K562 (cell line): ENCODE data around the gene HSPA5. TPM values are rescaled to one million over a fixed set of nuclear protein-coding genes. Genes with fewer than 3 reads are reported as not detected.

ENCODE experiments used
- BRF1 ChIP-seq: IDR thresholded peaks from 3 replicates; pipeline ENCODE4 v1.6.1; 2011; ENCODE audit warnings: borderline replicate concordance, mild to moderate bottlenecking; ENCODE audit not compliant: insufficient read length; ENCODE audit errors: extremely low read depth
- CBFA2T2 ChIP-seq: fragments of 450-650 bp; conservative IDR thresholded peaks from 2 replicates; pipeline ENCODE4 v1.6.1; 2017; ENCODE audit warnings: mild to moderate bottlenecking
- CCAR2 ChIP-seq: fragments of 200-400 bp; formaldehyde crosslinking; IDR thresholded peaks from 2 replicates; pipeline ENCODE4 v1.6.1; 2017; ENCODE audit warnings: mild to moderate bottlenecking, low read depth, low read length
- ELF4 ChIP-seq: fragments of 450-650 bp; formaldehyde crosslinking; IDR thresholded peaks from 2 replicates; pipeline ENCODE4 v1.4.0; 2022; ENCODE audit warnings: missing genetic modification characterization
- MCM3 ChIP-seq: fragments of 450-650 bp; IDR thresholded peaks from 2 replicates; pipeline ENCODE4 v1.6.1; 2016
- POU5F1 ChIP-seq: fragments of 150-350 bp; IDR thresholded peaks from 2 replicates; pipeline ENCODE4 v1.6.1; 2014; ENCODE audit warnings: borderline replicate concordance, low read length, low read depth, mild to moderate bottlenecking; ENCODE audit not compliant: partially characterized antibody
- PTRF ChIP-seq: fragments of 450-650 bp; IDR thresholded peaks from 2 replicates; pipeline ENCODE4 v1.6.1; 2016; ENCODE audit warnings: mild to moderate bottlenecking, missing genetic modification characterization, missing compliant biosample characterization
- RB1 ChIP-seq: fragments of 450-650 bp; IDR thresholded peaks from 2 replicates; pipeline ENCODE4 v1.6.1; 2017; ENCODE audit warnings: low read depth, mild to moderate bottlenecking
- SMAD4 ChIP-seq: fragments of 250-450 bp; sonication (Bioruptor Pico); conservative IDR thresholded peaks from 2 replicates; pipeline ENCODE4 v1.8.0; 2021; ENCODE audit warnings: inconsistent platforms, mild to moderate bottlenecking, moderate library complexity
- ZBED1 ChIP-seq: IDR thresholded peaks from 2 replicates; pipeline ENCODE4 v1.6.1; 2014
- ZFPM2 ChIP-seq: fragments of 250-450 bp; sonication (Bioruptor Pico); IDR thresholded peaks from 2 replicates; pipeline ENCODE4 v1.5.1; 2022; ENCODE audit warnings: mild to moderate bottlenecking
- polyA plus RNA-seq, 8 experiments: library from polyadenylated mRNA; depleted of rRNA in 4 of 8; stranded (reverse) in 5 of 8; unstranded in 3 of 8; fragments of >200 nt; fragmentation: Nextera tagmentation in 2 of 8; fragmentation: Illumina TruSeq in 1 of 8; extraction: Ambion mirVana in 2 of 8; extraction: Trizol in 1 of 8; gene quantifications; 2 replicates each; pipeline versions ENCODE4 v1.2.1 to v1.2.3, GENCODE V29; 2011 to 2014; ENCODE audit warnings: inconsistent platforms in 1 of 8, missing spikeins in 1 of 8
- total RNA-seq, 7 experiments: library from RNA; depleted of rRNA in 6 of 7; stranded (reverse); fragments of >200 nt in 6 of 7; fragmentation: Illumina TruSeq in 2 of 7; extraction: Trizol in 2 of 7; gene quantifications; 2 replicates each; pipeline versions ENCODE4 v1.2.1 to v1.2.3, GENCODE V29; 2011 to 2021; ENCODE audit warnings: low replicate concordance in 1 of 7
- TF ChIP-seq, protein P1 (sequence below): fragments of 450-650 bp; IDR thresholded peaks from 2 replicates; pipeline ENCODE4 v1.6.1; 2018; ENCODE audit not compliant: partially characterized antibody
- TF ChIP-seq, protein P2 (sequence below): sonication (generic); formaldehyde crosslinking; IDR thresholded peaks from 2 replicates; pipeline ENCODE4 v1.8.0; 2022; ENCODE audit warnings: mild to moderate bottlenecking, low read depth, missing genetic modification reagents
- TF ChIP-seq, protein P3 (sequence below), 2 experiments: fragments of 450-650 bp in 1 of 2; sonication (generic) in 1 of 2; formaldehyde crosslinking in 1 of 2; IDR thresholded peaks; 2 replicates each; pipeline versions ENCODE4 v1.7.1 to v1.9.0; 2016 to 2022; ENCODE audit warnings: inconsistent platforms in 1 of 2, mild to moderate bottlenecking in 1 of 2, missing genetic modification reagents in 1 of 2

Gene HSPA5
- total and polyA plus RNA-seq, 9 of the 15 experiments (the other 6 are each of a cell fraction or from before 2014, with no cell fraction given), result 48.0 to 265 (median 113) TPM

DNA sequence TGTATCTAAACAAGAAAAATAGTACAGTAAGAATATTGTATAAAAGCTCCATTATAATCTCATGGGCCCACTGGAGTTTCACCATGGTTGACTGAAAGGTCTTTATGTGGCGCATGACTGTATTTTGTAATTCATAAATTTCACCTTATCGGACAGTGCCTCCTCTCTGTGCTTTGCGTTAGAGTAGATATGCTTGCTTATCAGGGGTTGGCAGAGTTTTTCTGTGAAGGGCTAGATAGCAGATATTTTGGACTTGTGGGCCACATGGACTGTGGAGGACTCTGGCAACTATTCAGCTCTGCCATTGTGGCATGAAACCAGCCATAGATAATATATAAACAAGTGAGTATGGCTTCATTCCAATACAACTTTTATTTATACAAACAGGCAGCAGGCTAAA is 43.7 kb upstream of the HSPA5 start (continued):
- TF ChIP-seq ZFPM2 (CRISPR knock-in tag) (peak; percentile 79; the same call in 1 of the 2 replicates), CCAR2 (no peak), ELF4 (peak; percentile 96), MCM3 (no peak), RB1 (peak; percentile 31; the same call in 1 of the 2 replicates), BRF1 (no peak), PTRF (tag) (no peak), SMAD4 (CRISPR knock-in tag) (peak; percentile 95), ZBED1 (peak; percentile 96), POU5F1 (peak; percentile 13), CBFA2T2 (peak; percentile 100)
- TF ChIP-seq, protein P1, sequence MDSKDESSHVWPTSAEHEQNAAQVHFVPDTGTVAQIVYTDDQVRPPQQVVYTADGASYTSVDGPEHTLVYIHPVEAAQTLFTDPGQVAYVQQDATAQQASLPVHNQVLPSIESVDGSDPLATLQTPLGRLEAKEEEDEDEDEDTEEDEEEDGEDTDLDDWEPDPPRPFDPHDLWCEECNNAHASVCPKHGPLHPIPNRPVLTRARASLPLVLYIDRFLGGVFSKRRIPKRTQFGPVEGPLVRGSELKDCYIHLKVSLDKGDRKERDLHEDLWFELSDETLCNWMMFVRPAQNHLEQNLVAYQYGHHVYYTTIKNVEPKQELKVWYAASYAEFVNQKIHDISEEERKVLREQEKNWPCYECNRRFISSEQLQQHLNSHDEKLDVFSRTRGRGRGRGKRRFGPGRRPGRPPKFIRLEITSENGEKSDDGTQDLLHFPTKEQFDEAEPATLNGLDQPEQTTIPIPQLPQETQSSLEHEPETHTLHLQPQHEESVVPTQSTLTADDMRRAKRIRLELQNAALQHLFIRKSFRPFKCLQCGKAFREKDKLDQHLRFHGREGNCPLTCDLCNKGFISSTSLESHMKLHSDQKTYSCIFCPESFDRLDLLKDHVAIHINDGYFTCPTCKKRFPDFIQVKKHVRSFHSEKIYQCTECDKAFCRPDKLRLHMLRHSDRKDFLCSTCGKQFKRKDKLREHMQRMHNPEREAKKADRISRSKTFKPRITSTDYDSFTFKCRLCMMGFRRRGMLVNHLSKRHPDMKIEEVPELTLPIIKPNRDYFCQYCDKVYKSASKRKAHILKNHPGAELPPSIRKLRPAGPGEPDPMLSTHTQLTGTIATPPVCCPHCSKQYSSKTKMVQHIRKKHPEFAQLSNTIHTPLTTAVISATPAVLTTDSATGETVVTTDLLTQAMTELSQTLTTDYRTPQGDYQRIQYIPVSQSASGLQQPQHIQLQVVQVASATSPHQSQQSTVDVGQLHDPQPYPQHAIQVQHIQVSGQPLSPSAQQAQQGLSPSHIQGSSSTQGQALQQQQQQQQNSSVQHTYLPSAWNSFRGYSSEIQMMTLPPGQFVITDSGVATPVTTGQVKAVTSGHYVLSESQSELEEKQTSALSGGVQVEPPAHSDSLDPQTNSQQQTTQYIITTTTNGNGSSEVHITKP, result no peak
- TF ChIP-seq, protein P2, sequence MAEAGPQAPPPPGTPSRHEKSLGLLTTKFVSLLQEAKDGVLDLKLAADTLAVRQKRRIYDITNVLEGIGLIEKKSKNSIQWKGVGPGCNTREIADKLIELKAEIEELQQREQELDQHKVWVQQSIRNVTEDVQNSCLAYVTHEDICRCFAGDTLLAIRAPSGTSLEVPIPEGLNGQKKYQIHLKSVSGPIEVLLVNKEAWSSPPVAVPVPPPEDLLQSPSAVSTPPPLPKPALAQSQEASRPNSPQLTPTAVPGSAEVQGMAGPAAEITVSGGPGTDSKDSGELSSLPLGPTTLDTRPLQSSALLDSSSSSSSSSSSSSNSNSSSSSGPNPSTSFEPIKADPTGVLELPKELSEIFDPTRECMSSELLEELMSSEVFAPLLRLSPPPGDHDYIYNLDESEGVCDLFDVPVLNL (CRISPR knock-in tag), result no peak
- TF ChIP-seq, protein P3, sequence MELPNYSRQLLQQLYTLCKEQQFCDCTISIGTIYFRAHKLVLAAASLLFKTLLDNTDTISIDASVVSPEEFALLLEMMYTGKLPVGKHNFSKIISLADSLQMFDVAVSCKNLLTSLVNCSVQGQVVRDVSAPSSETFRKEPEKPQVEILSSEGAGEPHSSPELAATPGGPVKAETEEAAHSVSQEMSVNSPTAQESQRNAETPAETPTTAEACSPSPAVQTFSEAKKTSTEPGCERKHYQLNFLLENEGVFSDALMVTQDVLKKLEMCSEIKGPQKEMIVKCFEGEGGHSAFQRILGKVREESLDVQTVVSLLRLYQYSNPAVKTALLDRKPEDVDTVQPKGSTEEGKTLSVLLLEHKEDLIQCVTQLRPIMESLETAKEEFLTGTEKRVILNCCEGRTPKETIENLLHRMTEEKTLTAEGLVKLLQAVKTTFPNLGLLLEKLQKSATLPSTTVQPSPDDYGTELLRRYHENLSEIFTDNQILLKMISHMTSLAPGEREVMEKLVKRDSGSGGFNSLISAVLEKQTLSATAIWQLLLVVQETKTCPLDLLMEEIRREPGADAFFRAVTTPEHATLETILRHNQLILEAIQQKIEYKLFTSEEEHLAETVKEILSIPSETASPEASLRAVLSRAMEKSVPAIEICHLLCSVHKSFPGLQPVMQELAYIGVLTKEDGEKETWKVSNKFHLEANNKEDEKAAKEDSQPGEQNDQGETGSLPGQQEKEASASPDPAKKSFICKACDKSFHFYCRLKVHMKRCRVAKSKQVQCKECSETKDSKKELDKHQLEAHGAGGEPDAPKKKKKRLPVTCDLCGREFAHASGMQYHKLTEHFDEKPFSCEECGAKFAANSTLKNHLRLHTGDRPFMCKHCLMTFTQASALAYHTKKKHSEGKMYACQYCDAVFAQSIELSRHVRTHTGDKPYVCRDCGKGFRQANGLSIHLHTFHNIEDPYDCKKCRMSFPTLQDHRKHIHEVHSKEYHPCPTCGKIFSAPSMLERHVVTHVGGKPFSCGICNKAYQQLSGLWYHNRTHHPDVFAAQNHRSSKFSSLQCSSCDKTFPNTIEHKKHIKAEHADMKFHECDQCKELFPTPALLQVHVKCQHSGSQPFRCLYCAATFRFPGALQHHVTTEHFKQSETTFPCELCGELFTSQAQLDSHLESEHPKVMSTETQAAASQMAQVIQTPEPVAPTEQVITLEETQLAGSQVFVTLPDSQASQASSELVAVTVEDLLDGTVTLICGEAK (IDR thresholded peaks at IDR 0.05), result no peak
- TF ChIP-seq, protein P3 (CRISPR knock-in tag; IDR thresholded peaks at IDR 0.05), result no peak
